GM21619 (cell line): ENCODE measurements around the gene MYB.

Experiments
- ATAC-seq: cut with Tn5 transposase; IDR thresholded peaks from one replicate; pipeline ENCODE4 v1.9.1; 2021; ENCODE audit not compliant: unreplicated experiment

MYB gene

DNA sequence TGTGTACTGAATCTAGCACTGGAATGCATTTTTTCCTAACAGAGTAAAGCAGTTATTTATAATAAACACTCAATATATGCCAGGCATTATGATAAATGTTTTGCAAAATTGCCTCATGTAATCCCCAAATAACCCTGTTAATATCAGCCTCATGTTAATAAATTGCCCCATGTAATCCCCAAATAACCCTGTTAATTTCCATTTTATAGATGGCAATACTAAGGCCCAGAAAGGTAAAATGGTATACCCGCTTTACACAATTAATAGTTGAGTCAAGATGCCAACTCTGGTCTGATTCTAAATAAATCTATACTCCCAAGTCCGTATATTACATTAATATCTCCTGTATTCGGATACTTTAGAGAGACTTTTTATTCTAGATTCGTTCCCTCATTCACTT is 6.3 kb downstream of the MYB start:
- ATAC-seq = no peak

GRCh38 chr6:135188718-135189117 is 7.6 kb downstream of the MYB start:
- ATAC-seq = no peak

DNA sequence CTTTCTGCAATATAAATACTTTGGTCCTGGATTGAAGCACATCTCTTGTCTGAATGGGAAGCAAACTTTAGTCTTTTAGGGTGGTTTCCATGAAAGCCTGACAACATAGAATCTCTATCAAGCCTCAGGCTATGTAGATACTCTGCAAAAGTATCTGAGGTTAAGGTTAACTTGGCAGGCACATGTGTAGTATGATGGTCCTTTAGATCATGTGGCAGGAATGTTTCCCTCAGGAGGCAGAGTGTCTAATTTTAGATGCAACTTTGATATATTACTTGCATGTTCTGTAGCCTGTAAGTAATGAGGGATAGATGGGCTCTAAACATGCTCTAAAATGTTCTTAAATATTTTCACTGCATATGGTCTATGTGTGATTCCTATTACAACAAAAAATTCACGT is 8.2 kb downstream of the MYB start:
- no peak for ATAC-seq

DNA sequence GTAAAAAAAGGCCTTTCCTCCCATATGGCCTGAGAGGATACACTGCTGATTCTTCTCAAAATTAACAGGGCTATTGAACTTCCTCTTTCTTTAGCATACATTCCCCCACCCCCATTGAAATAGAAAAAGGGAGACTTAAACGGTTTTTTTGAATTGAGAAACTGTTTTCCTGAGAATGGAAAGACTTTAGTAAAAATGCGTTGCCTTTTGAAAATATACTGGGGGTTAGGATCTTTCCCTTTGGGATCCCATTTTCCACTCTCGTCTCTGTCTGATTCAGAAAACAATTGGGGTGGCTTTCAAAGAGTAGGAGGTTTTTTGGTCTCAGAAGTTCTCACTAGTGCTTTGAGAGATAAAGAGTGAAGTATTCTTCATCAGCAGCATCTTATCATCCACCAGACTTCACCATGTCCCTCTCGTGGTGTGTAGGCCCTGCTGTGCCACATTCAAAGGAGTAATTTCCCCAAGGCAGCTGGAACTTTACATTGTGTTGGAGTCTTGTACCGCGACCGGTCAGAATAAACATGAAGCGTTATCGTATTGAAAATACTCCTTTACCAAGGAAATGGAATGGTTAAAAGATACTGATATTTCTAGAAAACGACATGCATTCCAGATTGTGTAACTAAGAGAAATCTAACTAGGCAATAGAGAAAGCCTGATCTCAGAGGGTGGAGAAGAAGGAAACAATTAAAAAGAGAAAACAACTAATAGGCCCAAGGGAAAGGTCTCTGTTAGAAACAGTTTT is 10.6 kb downstream of the MYB start:
- no peak for ATAC-seq

- no peak for ATAC-seq
Measured at GRCh38 chr6:135192256-135193174, 11.4 kb downstream of the MYB start.

DNA sequence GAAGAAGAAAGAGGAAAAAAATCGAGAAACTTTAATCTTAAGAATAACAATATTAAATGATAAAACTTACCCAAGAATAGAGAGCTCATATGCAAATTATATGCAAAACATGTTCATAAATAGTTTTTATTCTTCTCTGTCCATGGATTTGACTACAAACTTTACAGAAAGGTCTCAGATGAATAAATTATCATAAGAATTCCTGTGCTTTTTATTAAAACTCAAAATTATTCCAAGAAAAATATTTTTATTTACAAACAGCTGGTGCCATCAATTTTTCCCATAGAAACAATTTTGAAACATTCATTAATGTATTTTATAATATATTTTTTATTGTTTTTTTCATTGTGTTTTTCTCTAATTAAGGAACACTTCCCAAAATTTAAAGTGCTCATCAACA is 12.1 kb downstream of the MYB start:
- ATAC-seq = no peak

DNA sequence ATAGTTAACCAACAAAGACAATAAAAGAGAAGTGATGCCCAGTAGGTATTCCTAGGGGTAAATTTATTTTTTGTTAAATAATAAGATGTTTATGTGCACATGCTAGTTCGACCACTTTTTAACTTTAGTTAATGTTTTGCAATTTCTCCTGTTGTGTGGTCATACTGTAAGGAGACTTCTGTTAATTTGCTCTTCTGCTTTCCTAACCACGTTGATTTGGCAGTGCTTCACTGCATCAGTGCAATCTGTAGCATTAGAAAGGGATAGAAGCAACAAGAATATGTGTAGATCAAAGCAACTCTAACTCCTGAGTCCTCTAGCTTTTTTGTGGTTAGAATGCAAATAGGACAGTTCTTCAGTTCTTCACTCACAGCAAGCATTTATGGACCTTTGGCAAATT is 13.9 kb downstream of the MYB start:
- ATAC-seq = no peak

GRCh38 chr6:135195522-135195921 is 14.4 kb downstream of the MYB start:
- no peak for ATAC-seq

GRCh38 chr6:135196739-135197510 is 15.8 kb downstream of the MYB start:
- ATAC-seq = no peak

- ATAC-seq = no peak
Measured at GRCh38 chr6:135202836-135203235, 21.7 kb downstream of the MYB start.

GRCh38 chr6:135204951-135205350 is 23.8 kb downstream of the MYB start:
- no peak for ATAC-seq

DNA sequence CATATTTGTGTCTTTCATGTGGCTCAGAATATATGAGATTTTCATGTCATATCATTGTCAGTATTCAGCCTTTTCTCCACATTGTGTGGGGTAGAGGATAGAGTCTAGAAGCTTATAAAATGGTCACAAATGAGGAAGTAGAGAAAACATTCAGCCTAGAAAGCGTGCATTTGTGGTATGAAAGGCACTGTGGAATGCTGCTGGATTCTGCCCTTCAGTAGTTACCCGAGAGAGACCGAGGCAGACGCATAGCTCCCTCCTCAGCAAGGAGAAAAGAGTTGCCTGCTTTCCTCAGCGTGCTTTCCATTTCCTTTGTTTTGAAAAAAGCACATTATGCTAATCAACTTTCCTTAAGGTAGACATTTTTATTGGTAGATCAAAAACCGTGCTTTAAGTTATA is 28.7 kb downstream of the MYB start:
- ATAC-seq = no peak

DNA sequence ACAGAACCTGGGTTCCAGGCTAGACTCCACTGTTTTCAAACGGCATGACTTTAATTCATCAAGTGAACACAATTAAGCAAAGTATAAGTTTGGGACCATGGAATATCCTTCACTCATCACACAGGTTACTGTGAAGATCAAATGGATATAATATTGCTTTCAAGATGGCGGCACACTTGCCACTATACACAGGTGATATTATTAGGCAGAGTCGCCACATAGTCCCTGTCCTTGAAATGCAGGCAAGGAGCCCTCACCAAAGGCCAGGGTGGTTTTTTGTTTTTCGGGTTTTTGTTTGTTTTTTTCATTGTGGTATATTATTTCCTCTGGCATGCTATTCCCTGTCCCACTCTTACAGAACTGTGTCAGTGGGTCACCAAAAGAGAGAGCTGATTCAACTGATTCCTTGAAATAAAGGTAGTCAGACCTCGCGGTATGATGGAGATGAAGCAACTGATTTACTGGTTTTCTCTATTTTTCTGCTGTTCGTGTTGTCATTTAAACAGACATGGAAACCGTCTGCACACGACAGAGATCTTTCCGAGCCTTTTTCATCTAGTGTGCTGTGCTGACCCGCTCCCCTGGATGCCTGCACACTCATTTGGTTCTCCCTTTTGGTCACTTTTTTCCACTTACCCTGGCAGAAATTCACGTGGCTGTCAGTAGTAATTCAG is 29.7 kb downstream of the MYB start:
- no peak for ATAC-seq

DNA sequence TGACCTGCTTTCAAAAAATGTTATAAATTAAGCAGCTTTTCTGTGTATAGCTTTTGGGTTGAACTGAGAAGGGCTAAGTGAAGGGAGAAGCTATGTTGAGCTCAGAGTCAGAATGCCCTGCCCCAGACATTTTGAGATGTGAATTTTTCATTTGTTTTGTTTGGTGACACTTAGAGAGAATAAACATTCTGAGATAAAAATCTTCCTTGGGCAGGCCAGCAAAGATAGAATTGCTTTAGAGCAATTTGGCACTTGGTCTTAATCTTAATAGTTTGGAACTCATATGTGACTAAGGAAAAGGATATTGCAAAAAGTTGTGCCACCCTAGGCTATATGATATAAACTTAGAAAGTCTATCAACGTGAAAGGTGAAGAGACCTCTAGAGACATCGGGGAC is 30.2 kb downstream of the MYB start:
- no peak for ATAC-seq

DNA sequence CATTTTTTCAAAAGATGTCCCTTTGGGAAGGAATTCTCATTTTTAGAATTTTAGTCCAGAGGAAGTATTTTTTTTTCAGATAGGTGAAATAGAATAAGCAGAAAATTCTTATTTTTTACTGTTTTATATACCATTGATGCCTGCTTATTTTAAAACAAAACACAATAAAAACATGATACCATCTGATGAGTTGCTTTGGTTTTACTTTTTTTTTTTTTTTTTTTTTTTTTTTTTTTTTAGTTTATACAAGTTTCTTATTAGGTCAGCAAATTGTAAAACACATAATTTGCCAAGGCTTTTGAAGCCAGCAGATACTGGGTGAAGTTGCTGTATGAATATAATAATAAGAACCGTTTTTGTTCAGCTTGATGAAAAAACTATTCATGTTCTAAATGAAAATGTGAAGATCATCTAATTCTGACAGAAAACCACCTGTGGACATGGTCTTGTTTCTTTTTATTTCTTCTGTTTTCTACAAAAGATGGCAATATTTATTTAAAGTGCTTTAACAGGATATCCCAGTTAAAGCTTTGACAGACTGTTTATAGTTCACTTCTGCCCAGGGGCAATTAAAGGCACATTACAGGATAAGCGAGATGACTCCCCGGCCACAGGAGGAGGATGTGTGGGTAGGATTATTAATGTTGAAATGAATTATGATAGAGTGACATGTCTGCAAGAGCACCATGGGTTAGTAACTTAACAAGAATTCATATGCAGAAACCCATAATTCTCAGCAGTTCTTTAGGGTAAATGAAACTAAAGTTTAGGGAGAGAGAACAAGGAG is 31.1 kb downstream of the MYB start:
- no peak for ATAC-seq

- no peak for ATAC-seq
Measured at GRCh38 chr6:135212935-135213334, 31.8 kb downstream of the MYB start.

DNA sequence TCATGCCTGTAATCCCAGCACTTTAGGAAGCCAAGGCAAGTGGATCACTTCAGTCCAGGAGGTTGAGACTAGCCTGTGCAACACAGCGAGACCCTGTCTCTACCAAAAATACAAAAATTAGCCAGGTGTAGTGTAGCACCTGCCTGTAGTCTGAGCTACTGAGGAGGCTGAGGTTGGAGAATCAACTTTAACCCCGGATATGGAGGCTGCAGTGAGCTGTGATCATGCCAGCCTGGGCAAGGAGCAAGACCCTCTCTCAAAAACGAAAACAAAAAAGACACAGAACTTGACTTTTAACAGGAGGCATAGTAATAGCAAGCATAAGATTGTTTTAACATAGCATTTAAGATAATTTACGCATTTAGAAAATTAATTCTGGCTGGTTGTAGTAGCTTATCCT is 32.5 kb downstream of the MYB start:
- ATAC-seq = no peak

DNA sequence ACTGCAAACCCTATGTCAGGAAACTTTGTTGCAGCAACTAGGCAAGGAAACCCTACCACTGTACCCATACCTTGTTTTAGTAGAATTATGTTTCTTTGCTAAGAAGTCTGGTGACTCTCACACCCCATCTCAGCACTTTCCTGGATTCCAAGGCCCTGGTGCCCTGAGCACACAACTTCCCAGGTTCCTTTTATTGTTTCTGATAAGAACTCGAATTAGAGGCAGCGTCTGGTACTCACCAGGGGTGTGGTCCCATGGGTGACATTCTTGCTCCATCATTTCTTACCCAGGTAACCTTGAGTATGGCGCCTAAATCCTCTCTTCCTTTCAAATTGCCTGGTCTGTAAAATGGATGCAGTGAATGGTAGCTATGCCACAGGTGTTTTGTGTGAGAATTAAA is 34.1 kb downstream of the MYB start:
- no peak for ATAC-seq

- no peak for ATAC-seq
Measured at GRCh38 chr6:135215563-135215962, 34.5 kb downstream of the MYB start.

- no peak for ATAC-seq
Measured at GRCh38 chr6:135217663-135218062, 36.6 kb downstream of the MYB start.
